Fibroblast of lung (primary cell): ENCODE data around the gene HIVEP3.

Experiments
- CTCF ChIP-seq, 2 donors: IDR thresholded peaks in 1 of 2; conservative IDR thresholded peaks in 1 of 2; 1 replicate in 1 of 2; 2 replicates in 1 of 2; pipeline ENCODE4 v1.5.1; 2011 to 2012; ENCODE audit warnings: low read length in 2 of 2, control low read depth in 1 of 2, inconsistent platforms in 1 of 2, low read depth in 1 of 2, mild to moderate bottlenecking in 1 of 2
- EZH2 ChIP-seq: IDR thresholded peaks from 2 replicates; pipeline ENCODE4 v1.5.1; 2012; ENCODE audit warnings: low read length, control low read depth, mild to moderate bottlenecking; ENCODE audit errors: missing control alignments

GRCh38 chr1:41917076-41917475 is 1.6 kb downstream of the HIVEP3 start:
- TF ChIP-seq CTCF (conservative IDR thresholded peaks at IDR 0.05 in 1 of 2, IDR thresholded peaks at IDR 0.05 in 1 of 2; ENCODE audit: low read depth in 1 of 2, low read length in 2 of 2) (no peak), EZH2 (no peak)
